GM08714 (cell line): ENCODE results near the gene MICOS13.
"Not testable (repeated sequence)": the region's sequence is repeated elsewhere in the genome, so short reads cannot be mapped to it uniquely, and the experiment has no call there.

Experiments used
- H3K4me3 ChIP-seq: fragments of 200-500 bp; sonication (Bioruptor generic); 2 replicates; pipeline ENCODE4 v1.5.1; 2014; ENCODE audit warnings: mild to moderate bottlenecking, low read length, inconsistent platforms
- ZNF274 ChIP-seq: IDR thresholded peaks from 2 replicates; pipeline ENCODE4 v1.6.1; 2012; ENCODE audit warnings: mild to moderate bottlenecking, low read depth, low read length

The MICOS13 gene

DNA sequence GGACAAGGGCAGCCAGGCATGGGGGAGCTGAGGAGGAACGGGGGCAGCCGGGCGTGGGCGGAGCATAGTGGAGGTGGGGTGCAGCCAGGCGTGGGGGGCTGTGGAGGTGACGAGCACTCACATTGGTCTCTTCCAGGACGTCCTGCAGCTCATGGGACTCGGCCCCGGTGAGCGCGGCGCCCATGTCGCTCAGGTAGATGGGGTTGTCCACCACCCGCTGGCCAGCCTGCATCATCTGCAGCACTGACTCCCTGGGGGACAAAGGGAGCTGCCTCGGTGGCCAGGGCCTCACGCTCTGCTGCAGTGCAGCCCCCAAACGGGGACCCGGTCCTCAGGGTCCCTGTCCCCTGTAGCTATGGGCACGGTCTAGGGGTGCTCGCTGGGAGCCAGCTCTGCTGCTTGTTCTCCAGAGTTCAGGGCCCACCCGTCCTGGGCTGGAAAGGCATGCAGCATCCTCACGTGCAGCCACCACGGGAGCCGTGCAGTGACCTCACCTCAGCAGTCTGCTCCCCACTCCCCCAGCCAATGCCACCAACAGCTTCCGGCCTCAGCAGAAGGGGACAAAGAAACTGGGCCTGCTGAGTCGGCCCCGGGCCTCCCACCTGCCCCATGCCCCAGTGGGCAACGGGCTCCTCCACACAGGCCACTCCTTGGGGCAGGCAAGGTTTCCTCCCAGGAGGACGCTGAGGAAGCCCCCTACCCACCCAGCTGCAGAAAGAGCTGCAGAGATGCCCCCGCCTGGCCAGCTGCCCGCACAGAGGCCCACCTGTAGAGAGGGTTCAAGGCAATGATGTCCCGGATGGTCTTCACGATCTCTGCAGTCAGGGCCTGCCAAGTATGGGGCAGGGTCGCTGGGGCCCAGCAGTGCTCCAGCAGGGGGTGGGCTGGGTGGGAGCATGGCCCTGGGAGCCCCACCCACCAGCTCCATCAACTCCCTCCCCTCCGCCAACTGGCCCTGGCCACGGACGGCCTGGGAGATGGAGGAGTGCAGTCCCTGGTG is 27.6 kb upstream of the MICOS13 start:
- H3K4me3 ChIP-seq = no peak overlapping the region
- TF ChIP-seq ZNF274 = no peak

DNA sequence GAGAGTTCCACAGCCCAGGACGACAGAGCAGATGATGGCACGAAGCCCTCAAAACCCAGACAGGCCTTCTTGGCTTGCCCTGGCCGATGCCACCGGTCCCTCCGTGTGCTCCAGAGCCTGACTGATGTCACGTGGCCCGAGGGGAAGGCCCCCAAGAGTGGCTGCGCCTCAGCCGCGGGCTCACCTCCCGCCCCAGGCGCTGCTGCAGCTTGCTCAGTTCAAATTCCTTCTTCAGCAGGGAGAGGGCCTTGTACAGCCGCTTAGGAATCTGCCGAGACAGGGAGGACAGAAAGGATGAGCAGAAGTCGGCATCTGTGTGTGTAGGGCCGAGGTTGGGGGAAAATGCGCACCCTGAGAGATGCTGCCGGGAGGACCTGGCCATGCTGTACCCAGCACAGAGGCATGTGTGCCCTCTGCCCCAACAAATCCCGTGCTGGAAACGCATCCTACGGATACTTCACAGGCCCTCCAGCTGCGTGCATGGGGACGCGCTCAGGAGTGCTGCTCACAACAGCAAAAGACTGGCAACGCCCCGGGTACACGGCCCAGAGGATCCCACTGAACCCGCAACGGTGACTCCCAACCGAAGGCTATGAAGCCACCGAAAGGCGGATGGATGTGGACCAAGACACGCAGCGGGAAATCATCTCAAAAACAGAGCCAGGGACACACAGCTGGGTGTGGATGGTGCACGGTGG is 26.7 kb upstream of the MICOS13 start:
- TF ChIP-seq ZNF274 = no peak
- no peak overlapping the region for H3K4me3 ChIP-seq

DNA sequence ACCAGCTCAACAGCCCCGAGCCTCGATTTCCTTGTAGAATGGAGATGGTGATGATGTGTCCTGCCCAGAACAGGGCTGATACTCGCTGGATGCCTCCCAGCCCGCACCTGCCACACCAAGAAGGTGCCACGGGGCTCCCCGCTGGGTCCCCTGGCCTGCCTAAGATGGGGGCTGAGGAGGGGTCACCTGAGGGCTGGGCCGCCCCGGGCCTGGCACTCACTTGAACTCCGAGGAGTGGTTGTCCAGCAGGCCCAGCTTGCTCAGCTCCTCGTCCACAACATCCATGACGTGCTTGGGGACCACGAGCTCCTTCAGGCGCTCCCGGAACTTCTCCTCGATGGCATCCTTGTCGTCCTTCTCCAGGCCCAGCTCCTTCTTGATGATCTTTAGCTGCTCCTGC is 25.2 kb upstream of the MICOS13 start:
- no peak for TF ChIP-seq ZNF274
- H3K4me3 ChIP-seq = no peak overlapping the region

DNA sequence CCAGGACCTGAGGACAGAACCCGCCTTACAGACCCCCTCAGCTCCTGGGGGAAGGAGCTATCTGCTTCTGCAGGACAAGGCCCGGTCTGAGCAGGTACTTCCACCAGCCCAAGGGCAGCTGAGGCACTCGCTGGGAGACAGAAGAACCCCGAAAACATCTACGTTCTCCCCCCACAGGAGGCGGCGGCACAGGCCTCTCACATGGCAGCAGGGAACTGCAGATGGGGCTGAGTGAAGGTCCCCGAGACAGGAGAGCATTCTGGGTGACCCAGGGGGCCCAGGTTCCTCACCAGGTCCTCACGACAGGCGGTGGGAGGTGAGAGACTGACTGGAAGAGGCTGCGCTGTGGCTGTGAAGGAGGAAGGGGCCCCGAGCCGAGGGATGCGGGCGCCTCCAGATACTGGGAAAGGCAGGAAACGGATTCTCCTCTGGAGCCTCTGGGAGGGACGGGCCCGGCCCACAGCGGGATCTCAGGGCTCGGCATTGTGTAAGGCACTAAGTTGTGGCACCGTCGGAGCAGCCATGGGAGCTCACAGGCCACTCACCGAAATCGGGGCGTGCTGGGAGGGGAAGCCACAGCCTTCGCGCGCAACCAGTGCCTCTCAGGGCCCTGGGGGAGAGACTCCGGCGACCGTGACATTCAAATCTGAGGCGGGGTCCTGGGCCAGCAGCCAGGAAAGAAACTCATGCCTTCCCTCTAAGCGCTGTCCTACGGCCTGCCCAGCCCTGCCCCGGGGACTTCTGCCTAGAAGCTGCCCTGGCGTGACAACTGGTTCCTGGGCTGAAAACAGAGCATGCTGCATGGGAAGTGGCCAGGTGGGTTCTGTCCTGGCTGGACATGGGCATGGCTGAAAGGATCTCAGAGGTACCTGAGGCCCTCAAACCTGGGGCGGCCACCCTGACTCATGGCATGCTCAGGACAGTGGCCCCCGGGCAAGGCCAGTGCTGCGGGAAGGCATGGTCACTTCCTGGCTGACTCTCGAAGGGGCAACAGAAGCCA is 23.8 kb upstream of the MICOS13 start:
- no peak overlapping the region for H3K4me3 ChIP-seq
- TF ChIP-seq ZNF274 = no peak

DNA sequence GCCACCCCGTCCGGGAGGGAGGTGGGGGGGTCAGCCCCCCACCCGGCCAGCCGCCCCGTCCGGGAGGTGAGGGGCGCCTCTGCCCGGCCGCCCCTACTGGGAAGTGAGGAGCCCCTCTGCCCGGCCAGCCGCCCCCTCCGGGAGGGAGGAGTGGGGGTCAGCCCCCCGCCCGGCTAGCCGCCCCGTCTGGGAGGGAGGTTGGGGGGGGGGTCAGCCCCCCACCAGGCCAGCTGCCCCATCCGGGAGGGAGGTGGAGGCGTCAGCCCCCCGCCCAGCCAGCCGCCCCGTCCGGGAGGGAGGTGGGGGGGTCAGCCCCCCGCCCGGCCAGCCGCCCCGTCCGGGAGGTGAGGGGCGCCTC is 21.7 kb upstream of the MICOS13 start:
- H3K4me3 ChIP-seq = not testable (repeated sequence)

DNA sequence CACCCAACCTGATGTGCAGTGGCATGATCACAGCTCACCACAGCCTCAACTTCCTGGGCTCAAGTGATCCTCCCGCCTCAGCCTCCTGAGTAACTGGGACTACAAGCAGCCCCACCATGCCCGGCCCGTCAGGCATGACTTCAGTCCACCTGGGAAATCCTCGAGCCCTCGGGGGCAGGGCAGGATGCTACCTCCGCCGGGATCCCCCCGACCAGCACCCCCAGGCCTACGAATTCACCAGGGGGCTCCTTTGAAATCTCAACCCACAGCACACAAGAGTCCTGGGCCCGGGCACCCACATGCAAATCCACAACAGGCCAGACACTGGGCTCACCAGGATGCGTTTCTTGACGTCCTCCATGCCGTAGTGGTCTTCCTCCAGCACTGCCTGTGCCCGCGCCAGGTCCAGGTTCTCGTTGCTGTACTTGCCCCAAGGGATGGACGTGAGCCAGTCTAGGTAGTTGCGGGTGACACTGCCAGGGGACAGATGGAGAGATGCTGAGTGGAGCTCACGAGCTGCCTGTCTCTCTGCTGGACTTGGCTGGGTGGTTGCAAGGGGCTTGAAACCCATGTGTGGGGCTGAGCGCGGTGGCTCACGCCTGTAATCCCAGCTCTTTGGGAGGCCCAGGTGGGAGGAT is 20.3 kb upstream of the MICOS13 start:
- H3K4me3 ChIP-seq = no peak overlapping the region
- TF ChIP-seq ZNF274 = no peak

DNA sequence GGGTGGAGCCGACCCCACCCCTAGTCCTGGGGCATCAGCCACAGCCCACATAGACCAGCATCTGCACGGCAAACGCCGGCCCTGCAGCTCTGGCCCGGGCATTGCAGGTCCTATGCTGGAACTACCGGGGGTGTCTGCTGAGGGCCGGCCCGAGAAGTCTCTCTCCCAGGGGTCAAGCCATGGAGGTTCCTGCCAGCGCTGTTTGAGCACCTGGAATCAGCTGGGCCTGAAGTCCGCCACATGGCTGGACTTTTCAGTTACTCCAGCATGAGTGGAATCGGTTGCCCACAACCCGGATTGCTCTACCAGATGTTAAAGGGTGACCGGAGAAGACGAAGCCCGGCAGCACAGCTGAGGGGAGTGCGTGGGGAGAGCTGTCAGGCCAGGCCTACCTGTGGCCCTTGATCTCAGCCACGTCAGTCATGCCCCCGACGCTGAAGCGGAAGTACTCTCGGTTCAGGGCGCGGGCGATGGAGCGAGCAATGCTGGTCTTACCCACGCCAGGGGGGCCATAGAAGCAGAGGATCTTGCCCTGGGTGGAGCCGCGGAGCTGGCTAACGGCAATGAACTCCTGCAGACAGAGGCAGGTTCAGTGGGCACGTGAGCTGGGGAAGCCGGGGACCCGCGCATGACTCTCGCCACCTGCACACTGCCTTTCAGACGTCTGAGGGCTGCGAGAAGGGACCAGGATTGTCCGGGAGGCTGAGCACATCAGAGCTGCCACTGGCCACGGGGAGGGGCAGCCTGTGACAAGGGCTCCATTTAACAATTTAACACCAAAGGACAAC is 18.5 kb upstream of the MICOS13 start:
- TF ChIP-seq ZNF274 = no peak
- no peak overlapping the region for H3K4me3 ChIP-seq

DNA sequence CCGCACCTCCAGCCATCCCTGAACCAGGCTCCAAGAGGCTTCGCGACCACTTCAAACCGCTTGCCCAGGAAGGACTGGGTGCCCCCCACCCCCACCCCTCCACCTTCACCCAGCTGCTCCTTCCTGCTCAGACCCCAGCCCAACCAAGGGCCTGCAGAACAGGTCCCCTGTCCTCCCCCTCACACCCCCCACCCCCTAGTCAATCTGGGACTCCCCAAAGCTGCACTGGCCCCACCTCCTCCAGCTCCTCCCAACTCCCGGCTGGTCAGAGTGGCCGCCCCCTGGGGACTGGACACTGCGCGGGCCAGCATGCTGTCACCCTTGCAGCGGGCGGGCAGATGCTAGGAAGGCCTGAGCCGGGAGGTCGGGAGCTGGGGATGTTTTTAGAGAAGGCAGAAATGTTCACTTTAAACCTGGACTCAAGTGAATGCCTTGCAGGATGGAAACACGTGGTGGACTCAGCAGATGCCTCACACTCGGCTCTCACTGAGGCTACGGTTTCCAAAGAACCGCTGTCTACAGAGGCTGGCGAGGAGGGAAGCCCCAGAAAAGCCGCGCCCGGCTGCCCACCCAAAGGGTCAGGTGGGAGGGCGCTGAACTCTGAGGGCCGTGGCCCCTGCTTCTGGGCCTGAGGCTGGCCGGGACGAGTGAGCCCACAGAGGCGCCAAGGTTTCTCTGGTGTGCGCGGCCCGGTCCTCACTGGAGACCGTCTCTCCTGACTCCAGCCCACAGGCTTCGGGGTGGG is 17.7 kb upstream of the MICOS13 start:
- no peak overlapping the region for H3K4me3 ChIP-seq
- TF ChIP-seq ZNF274 = no peak

DNA sequence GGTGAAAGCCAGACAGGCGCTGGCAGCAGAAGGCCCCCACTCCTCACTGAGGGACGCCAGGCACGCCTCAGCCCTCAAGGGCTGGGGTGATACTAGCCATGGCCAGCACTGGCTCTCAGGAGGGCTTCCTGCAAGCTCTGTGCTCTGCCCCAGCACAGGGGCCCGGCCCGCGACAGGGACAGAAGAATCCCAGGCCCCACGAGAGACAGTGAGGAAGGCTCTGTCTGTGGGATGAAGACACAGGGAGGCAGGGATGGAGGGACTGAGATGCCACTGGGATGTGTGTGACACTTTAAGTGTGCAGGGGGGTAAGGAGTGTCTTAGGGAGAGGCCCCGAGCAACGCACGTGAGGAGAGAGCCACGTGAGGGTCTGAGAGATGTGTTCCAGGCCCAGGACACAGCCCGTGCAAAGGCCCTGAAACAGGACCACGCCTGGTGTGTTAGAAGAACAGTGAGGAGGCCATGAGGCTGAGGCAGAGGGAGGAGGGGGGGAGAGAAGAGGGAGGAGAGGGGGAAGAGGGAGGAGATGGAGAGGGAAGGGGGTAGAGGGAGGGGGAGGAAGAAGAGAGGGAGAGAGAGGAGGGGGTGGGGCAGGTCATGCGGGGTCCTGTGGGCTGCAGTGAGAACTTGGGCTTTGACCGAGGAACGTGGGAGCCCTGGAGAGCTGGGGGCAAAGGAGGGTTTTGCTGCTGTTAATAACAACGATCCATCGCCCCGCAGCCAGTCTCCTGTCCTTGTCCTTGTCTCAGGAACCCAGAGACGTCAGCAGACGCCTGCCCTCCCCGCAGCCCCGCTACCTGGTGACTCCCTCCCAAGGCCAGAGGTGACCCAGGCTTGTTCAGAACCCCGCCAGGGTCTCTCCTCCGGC is 16.9 kb upstream of the MICOS13 start:
- H3K4me3 ChIP-seq = no peak overlapping the region
- TF ChIP-seq ZNF274 = no peak

DNA sequence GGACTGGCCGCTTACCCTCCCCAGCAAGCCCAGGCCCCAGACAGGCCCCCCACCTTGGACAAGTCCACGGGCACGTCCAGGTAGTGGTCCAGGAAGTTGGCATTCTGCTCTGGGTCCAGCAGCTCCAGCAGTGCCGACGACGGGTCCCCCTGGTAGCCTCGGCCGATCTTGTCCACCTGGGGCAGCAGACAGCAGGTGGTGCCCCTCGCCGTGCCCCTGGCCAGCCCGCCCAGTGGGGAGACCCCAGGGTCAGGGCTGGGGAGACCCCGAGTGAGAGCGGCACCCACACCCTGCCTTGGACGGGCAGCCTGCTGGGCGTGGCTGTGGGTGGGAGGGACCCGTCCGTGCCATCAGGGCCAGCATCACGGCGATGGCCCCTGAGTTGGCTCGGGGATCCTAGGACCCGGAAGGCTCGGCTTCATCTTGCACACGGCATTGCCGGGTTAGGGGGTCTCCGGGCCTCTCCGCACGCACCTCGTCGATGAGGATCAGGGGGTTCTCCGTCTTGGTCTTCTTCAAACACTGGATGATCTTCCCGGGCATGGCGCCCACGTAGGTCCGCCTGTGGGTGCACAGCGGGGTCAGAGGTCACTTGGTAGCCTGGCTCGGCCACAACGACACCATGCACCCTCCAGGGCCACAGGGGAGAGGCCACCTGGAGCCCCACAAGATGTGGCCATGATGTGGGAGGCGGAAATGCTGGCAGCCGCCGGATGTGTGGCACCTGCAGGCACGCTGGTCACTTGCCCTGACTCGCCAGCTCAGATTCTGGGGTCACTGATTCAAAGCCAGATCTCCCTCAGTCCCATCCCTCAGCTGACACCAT is 16.1 kb upstream of the MICOS13 start:
- no peak for TF ChIP-seq ZNF274
- H3K4me3 ChIP-seq = no peak overlapping the region
